ENCODE data around the gene EYA2. TPM values are rescaled to one million over a fixed set of nuclear protein-coding genes. Genes with fewer than 3 reads are reported as not detected.

The EYA2 gene
- total RNA-seq, 1 experiment from 2014 or later, result 0.74 TPM

DNA sequence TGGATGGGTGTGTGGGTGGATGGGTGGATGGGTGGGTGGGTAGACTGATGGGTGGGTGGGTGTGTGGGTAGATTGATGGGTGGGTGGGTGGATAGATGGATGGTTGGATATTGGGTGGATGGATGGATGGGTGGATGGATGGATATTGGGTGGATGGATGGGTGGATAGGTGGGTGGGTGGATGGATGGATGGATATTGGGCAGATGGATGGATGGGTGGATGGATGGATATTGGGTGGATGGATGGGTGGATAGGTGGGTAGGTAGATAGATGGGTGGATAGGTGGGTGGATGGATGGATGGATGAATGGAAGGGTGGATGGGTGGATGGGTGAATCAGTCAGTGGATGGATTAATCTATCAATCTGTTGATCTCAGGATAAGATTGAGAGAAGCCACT lies 284.6 kb downstream of the EYA2 start:
- no peaks in the 10 kb centered on the region; a peak in 1 of 5 replicates for H3K9me3 Mint-ChIP-seq
- Histone ChIP-seq H4K8ac (replicated peaks; ENCODE audit: insufficient read length, low read depth, low read length) (no peak overlapping the region), H3K14ac (ENCODE audit: insufficient read depth, low read length) (no peak overlapping the region), H3K79me2 (ENCODE audit: insufficient read depth, low read length) (no peaks in the 10 kb centered on the region), H3K9me3 (ENCODE audit: control insufficient read depth, low read depth, low read length) (no peaks in the 10 kb centered on the region), H2BK15ac (ENCODE audit: low read depth, low read length) (no peak overlapping the region), H3K27ac (ENCODE audit: insufficient read length, low read depth, low read length) (no peak overlapping the region), H3K4me2 (ENCODE audit: insufficient read depth, insufficient read length, low read length) (no peak overlapping the region), H2BK120ac (ENCODE audit: low read depth, low read length, poor library complexity, severe bottlenecking) (no peak overlapping the region), H2BK5ac (ENCODE audit: insufficient read length, low read length) (no peak overlapping the region), H4K91ac (ENCODE audit: insufficient read length, low read depth, low read length) (no peak overlapping the region), H3K56ac (ENCODE audit: insufficient read length, low read depth, low read length) (no peak overlapping the region), H2AFZ (ENCODE audit: low read length) (no peak overlapping the region), H3K9ac (ENCODE audit: extremely low read depth, insufficient read length, low read length) (no peak overlapping the region), H2BK20ac (ENCODE audit: low read depth, low read length, poor library complexity, severe bottlenecking) (no peak overlapping the region), H3K23me2 (ENCODE audit: insufficient read length, low read depth, low read length, poor library complexity, severe bottlenecking) (no peaks in the 10 kb centered on the region), H4K20me1 (ENCODE audit: control insufficient read depth, insufficient read depth, insufficient read length) (no peaks in the 10 kb centered on the region), H3T11ph (ENCODE audit: low read length) (no peak overlapping the region), H3K27me3 (ENCODE audit: insufficient read depth, low read length) (no peaks in the 10 kb centered on the region), H2AK5ac (ENCODE audit: insufficient read length, low read length) (no peak overlapping the region), H2BK12ac (ENCODE audit: insufficient read length, low read depth, low read length) (no peak overlapping the region), H3K23ac (ENCODE audit: insufficient read length, low read depth, low read length) (no peak overlapping the region), H3K4ac (ENCODE audit: low read depth, low read length) (no peak overlapping the region), H4K5ac (ENCODE audit: insufficient read length, low read depth, low read length) (no peak overlapping the region), H3K18ac (ENCODE audit: insufficient read length, low read depth, low read length) (no peak overlapping the region), H3K4me1 (ENCODE audit: insufficient read depth, low read length) (no peaks in the 10 kb centered on the region), H3K79me1 (ENCODE audit: insufficient read depth, low read depth, low read length, poor library complexity, severe bottlenecking) (no peaks in the 10 kb centered on the region)
- H3K27me3 Mint-ChIP-seq (ENCODE audit: low read depth), result peaks cover 4% of the 10 kb centered on the region
- H3K36me3 Mint-ChIP-seq (ENCODE audit: insufficient read depth in 1 of 3, low read depth in 3 of 3), result peaks cover 0 to 4% (median 3%) of the 10 kb centered on the region in 3 experiments; a peak in 2 of 7 replicates
- H3K4me3 Mint-ChIP-seq, result no peak overlapping the region
- H3K27ac Mint-ChIP-seq, result no peak overlapping the region
- TF ChIP-seq, protein P1, sequence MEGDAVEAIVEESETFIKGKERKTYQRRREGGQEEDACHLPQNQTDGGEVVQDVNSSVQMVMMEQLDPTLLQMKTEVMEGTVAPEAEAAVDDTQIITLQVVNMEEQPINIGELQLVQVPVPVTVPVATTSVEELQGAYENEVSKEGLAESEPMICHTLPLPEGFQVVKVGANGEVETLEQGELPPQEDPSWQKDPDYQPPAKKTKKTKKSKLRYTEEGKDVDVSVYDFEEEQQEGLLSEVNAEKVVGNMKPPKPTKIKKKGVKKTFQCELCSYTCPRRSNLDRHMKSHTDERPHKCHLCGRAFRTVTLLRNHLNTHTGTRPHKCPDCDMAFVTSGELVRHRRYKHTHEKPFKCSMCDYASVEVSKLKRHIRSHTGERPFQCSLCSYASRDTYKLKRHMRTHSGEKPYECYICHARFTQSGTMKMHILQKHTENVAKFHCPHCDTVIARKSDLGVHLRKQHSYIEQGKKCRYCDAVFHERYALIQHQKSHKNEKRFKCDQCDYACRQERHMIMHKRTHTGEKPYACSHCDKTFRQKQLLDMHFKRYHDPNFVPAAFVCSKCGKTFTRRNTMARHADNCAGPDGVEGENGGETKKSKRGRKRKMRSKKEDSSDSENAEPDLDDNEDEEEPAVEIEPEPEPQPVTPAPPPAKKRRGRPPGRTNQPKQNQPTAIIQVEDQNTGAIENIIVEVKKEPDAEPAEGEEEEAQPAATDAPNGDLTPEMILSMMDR (conservative IDR thresholded peaks at IDR 0.05), result no peak
- DNase-seq, result no peak
- H3K4me1 Mint-ChIP-seq, result peaks cover 2 to 18% of the 10 kb centered on the region in 2 experiments
